DOHH2 (cell line): Measurements from ENCODE around the gene HAGHL.

Experiments
- EZH2phosphoT487 ChIP-seq: fragments of 200-600 bp; sonication (generic); IDR thresholded peaks from 2 replicates; pipeline ENCODE4 v1.6.1; 2017; ENCODE audit warnings: borderline replicate concordance, mild to moderate bottlenecking, antibody characterized with exemption, low read length, moderate library complexity, mixed read lengths
- TF ChIP-seq, protein P1 (sequence below): fragments of 200-600 bp; sonication (generic); IDR thresholded peaks from one replicate; pipeline ENCODE4 v1.5.1; 2014; ENCODE audit warnings: antibody characterized with exemption, mild to moderate bottlenecking, low read depth, low read length; ENCODE audit not compliant: poor library complexity, severe bottlenecking

DNA sequence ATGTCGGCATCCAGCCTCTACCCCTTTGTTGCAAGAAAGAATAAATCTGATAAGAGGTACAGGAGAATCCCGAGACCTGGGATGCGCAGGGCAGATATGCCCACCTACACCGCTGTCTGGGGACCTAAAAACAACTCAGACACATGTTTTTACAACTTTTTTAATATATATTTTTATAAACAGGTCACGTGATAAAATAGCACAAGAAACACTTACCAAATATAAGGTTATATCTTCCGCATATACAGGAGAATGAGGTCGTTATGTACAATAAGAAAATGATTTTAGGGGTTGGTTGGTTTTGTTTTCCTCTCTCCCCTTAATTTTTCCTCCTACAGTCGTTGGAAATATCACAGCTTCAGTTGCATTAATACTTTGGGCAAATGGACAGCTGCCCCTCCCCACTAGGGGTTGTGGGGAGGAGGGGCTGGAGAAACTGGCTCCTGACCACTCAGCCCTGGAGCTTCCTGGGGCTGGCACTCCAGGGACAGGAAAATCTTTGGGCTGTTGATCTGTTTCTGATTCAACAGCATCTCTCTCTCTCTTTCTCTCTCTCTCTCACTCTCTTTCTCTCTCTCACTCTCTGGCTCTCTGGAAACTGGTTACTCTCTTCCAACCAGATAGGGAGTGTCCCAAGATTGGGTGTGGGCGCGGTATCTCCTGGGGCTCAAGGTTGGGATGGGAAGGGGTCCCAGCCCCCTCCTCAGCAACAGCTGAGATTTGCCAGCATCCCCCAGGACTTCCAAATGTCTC lies 34.4 kb upstream of the HAGHL start:
- TF ChIP-seq, protein P1, sequence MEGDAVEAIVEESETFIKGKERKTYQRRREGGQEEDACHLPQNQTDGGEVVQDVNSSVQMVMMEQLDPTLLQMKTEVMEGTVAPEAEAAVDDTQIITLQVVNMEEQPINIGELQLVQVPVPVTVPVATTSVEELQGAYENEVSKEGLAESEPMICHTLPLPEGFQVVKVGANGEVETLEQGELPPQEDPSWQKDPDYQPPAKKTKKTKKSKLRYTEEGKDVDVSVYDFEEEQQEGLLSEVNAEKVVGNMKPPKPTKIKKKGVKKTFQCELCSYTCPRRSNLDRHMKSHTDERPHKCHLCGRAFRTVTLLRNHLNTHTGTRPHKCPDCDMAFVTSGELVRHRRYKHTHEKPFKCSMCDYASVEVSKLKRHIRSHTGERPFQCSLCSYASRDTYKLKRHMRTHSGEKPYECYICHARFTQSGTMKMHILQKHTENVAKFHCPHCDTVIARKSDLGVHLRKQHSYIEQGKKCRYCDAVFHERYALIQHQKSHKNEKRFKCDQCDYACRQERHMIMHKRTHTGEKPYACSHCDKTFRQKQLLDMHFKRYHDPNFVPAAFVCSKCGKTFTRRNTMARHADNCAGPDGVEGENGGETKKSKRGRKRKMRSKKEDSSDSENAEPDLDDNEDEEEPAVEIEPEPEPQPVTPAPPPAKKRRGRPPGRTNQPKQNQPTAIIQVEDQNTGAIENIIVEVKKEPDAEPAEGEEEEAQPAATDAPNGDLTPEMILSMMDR = no peak
- TF ChIP-seq EZH2phosphoT487 = no peak
